ENCODE data around the gene UBE2D2. TPM values are rescaled to one million over a fixed set of nuclear protein-coding genes. Genes with fewer than 3 reads are reported as not detected.
"Not testable (repeated sequence)": the region's sequence is repeated elsewhere in the genome, so short reads cannot be mapped to it uniquely, and the experiment has no call there.

Gene UBE2D2
- total RNA-seq, 3 donors from 2014 or later, result 139 to 145 (median 140) TPM

DNA sequence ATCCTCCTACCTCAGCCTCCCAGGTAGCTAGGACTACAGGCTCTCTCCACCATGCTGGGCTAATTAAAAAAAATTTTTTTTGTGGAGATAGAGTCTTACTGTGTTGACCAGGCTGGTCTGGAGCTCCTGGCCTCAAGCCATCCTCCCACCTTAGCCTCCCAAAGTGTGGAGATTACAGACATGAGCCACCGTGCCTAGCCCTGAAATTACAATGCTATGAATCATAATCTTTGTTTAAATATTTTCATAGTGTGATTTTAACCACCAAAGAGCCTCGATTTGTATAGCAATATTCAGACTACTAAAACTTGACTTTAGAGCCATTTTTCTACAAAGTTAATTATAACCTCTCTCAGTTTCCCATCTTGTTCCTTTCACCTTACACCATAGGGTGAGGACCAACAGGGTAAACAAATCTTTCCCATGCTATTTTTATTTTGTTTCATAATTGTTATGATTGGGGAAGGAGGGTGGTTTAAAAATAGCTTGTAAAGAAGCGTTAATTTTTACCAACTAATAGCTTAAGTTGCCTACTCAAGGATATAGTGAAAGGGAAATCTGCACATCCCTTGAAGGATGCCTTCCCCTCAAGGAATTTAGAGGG is 32.7 kb downstream of the UBE2D2 start:
- intact Hi-C loops (cut with DNase I, micrococcal nuclease), result no loop called here
- H3K36me3 ChIP-seq (ENCODE audit: low read depth), result no peaks in the 10 kb centered on the region
- ATAC-seq (peak; percentile 25), DNase-seq (no peak)
- TF ChIP-seq, protein P1, sequence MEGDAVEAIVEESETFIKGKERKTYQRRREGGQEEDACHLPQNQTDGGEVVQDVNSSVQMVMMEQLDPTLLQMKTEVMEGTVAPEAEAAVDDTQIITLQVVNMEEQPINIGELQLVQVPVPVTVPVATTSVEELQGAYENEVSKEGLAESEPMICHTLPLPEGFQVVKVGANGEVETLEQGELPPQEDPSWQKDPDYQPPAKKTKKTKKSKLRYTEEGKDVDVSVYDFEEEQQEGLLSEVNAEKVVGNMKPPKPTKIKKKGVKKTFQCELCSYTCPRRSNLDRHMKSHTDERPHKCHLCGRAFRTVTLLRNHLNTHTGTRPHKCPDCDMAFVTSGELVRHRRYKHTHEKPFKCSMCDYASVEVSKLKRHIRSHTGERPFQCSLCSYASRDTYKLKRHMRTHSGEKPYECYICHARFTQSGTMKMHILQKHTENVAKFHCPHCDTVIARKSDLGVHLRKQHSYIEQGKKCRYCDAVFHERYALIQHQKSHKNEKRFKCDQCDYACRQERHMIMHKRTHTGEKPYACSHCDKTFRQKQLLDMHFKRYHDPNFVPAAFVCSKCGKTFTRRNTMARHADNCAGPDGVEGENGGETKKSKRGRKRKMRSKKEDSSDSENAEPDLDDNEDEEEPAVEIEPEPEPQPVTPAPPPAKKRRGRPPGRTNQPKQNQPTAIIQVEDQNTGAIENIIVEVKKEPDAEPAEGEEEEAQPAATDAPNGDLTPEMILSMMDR (IDR thresholded peaks at IDR 0.05), result no peak
- peaks cover 15% of the 10 kb centered on the region for H3K4me1 ChIP-seq (ENCODE audit: low read depth)
- no peaks in the 10 kb centered on the region for H3K9me3 ChIP-seq
- no peak overlapping the region for H3K4me3 ChIP-seq

DNA sequence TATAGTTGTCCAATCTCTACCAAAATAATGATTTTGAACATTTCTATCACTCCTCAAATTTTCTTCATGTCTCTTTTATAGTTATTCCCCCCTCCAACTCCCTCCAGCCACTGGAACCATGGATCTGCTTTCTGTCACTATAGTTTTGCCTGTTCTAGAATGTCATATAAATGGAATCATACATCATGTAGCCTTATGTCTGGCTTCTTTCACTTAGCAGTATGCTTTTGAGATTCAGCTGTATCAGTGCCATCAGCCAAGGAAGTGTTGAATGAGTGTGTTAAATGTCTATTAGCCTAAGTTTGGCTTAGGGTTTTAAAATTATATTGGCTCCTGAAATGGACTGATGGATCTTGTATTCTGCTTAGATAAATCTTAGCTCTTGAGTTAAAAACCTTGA is 36.0 kb downstream of the UBE2D2 start:
- ATAC-seq (no peak), DNase-seq (no peak)
- Histone ChIP-seq H3K9me3 (no peaks in the 10 kb centered on the region), H3K4me3 (no peak overlapping the region), H3K36me3 (ENCODE audit: low read depth) (no peaks in the 10 kb centered on the region), H3K4me1 (ENCODE audit: low read depth) (peaks cover 11% of the 10 kb centered on the region)
- intact Hi-C loops (cut with DNase I, micrococcal nuclease), result no loop called here
- TF ChIP-seq, protein P1 (IDR thresholded peaks at IDR 0.05), result no peak

DNA sequence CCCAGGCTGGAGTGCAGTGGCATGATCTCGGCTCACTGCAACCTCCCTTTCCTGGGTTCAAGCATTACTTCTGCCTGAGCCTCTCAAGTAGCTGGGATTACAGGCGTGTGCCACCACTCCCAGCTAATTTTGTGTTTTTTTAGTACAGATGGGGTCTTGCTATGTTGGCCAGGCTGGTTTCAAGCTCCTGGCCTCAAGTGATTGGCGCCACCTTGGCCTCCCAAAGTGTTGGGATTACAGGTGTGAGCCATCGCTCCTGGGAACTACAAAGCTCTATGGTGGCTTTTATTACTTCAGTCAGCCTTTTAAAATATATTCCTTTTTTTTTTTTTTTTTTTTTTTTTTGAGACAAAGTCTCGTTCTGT is 37.4 kb downstream of the UBE2D2 start:
- DNase-seq; H3K4me3 ChIP-seq; H3K36me3 ChIP-seq (ENCODE audit: low read depth); H3K9me3 ChIP-seq; ATAC-seq; H3K4me1 ChIP-seq (ENCODE audit: low read depth); intact Hi-C loops (cut with DNase I, micrococcal nuclease): not testable (repeated sequence)

DNA sequence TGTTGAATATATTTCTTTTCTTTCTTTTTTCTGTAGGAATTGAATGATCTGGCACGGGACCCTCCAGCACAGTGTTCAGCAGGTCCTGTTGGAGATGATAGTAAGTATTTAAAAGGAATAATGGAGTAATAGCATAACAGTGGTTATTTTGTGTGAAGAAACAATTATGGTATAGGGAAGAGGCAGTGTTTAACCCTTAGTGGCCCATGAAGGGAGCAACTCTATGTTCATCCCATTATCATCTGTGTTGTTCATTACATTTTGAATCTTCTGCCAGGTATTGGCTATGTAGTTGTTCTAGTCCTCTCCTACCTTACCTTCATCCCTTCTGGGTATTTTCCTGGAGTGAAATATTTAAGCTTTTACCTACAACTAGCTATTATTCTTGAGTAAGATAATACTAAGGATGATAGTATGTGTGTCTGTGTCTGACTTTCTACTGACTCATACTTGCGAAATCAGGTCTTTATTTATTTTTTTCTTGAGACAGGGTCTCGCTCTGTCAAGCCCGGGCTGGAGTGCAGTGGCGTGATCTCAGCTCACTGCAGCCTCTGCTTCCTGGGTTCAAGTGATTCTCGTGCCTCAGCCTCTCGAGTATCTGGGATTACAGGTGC is 39.3 kb downstream of the UBE2D2 start:
- DNase-seq, result no peak
- TF ChIP-seq, protein P1 (IDR thresholded peaks at IDR 0.05), result no peak
- Histone ChIP-seq H3K4me3 (no peak overlapping the region), H3K4me1 (ENCODE audit: low read depth) (no peaks in the 10 kb centered on the region), H3K36me3 (ENCODE audit: low read depth) (peaks cover 3% of the 10 kb centered on the region), H3K9me3 (no peaks in the 10 kb centered on the region)
- intact Hi-C loops (cut with DNase I, micrococcal nuclease), result no loop called here
- no peak for ATAC-seq

- no peak for DNase-seq
- Histone ChIP-seq H3K4me3 (no peak overlapping the region), H3K9me3 (no peaks in the 10 kb centered on the region), H3K36me3 (ENCODE audit: low read depth) (peaks cover 3% of the 10 kb centered on the region), H3K4me1 (ENCODE audit: low read depth) (peaks cover 5% of the 10 kb centered on the region)
- intact Hi-C loops (cut with DNase I, micrococcal nuclease), result no loop called here
- no peak for ATAC-seq
- TF ChIP-seq, protein P1 (IDR thresholded peaks at IDR 0.05), result no peak
Measured at GRCh38 chr5:139601429-139601828, 40.3 kb downstream of the UBE2D2 start.

- ATAC-seq; H3K4me1 ChIP-seq (ENCODE audit: low read depth); H3K9me3 ChIP-seq; H3K36me3 ChIP-seq (ENCODE audit: low read depth); intact Hi-C loops (cut with DNase I, micrococcal nuclease); H3K4me3 ChIP-seq; DNase-seq: not testable (repeated sequence)
Measured at GRCh38 chr5:139601948-139602347, 40.8 kb downstream of the UBE2D2 start.
